NCI-H2029 (cell line): ENCODE data around the gene PM20D2.
"Not testable (repeated sequence)": the region's sequence is repeated elsewhere in the genome, so short reads cannot be mapped to it uniquely, and the experiment has no call there.

Experiments used
- DNase-seq: peaks from one replicate; lab custom pipeline; 2025; lab: John Stamatoyannopoulos, UW

The PM20D2 gene, protein sequence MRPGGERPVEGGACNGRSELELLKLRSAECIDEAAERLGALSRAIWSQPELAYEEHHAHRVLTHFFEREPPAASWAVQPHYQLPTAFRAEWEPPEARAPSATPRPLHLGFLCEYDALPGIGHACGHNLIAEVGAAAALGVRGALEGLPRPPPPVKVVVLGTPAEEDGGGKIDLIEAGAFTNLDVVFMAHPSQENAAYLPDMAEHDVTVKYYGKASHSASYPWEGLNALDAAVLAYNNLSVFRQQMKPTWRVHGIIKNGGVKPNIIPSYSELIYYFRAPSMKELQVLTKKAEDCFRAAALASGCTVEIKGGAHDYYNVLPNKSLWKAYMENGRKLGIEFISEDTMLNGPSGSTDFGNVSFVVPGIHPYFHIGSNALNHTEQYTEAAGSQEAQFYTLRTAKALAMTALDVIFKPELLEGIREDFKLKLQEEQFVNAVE

GRCh38 chr6:89145956-89146717 lies at the start of gene PM20D2:
Gene PM20D2 (plus strand): TSS chr6:89146055. CDS start chr6:89146145, 90 bp downstream.
- DNase-seq: peak; percentile 43

DNA sequence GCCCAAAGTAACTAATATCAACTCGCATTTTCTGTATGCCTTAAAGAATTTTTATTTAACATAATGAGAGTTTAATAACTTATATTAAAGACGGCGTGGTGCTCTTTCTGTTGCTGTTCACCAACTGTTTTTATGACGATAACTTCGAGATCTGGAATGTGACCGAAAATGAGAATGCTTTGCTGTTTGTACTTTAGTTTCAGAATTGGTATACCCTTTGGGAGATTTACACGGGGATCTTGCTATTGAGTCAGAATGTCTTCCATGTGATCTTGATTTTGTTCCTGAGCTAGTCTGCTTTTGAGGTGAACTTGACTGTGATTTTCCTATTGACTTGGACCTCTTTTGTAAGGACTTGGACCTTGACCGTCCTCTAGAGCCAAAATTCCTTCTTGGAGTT lies 47.4 kb upstream of the PM20D2 start:
- no peak for DNase-seq

DNA sequence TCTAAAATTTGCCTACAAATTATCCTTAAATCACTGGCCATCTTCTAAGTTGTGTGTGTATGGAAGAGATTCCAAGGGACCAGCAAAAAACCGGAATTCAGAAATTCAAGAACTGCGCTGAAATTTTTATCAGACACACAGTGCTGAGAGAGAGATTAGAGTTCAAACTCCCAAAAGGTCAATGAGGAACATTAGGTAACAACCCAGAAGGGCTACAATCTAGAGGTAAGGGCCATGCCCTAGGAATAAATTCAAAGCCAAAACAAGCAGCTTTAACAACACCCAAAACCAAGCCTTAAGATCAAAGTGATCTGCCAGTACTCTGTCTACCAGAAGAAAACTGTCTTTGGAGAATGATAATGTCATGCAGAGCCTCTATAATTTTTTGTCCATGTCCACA lies 45.7 kb upstream of the PM20D2 start:
- no peak for DNase-seq

DNA sequence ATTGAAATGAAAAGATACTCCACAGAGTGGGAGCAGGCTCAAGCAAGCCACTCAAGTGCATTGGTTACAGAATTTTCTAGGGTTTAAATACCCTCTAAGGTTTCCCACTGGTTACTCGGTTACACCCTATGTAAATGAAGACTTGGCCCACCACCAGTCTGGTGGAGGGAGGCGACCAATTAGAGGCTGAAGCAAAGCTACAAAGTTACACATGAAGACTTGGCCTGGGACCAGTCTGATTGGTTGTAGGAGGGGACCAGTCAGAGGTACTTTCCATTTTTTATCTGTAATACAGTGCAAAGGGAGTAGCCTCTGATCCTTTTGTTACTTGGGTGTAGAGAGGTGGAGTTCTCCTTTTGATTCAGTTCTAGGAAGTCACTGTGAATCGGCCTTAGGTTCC lies 35.6 kb upstream of the PM20D2 start:
- no peak for DNase-seq

DNA sequence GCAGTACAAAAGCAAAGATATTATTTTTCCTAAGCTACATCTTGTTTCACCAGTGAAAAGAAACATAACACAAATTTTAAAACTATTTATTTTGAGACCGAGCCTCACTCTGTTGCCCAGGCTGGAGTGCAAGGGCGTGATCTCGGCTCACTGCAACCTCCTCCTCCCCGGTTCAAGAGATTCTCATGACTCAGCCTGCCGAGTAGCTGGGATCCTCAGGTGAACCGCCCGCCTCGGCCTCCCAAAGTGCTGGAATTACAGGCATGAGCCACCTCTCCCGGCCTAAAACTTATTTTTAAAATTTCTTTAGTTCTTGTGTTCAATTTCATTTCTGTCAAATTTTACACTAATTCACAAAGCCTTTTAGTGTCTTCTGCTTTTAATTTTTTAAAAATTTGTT lies 33.9 kb upstream of the PM20D2 start:
- DNase-seq: no peak

DNA sequence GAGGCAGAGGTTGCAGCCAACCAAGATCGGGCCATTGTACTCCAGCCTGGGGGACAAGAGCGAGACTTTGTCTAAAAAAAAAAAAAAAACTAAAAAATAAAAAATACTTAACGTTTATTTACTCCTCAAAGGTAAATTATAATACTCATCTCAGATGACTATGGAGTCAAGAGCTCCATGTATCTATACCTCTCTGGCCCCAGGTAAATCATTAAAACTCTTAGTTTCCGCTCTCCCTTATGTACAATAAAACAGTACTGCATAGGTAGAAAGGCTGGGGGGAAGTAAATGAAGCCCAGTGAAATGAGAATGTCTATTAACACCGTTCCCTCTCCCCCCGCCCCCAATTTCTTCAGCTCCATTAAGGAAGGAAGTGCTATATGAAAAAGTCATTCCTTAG lies 29.2 kb upstream of the PM20D2 start:
- DNase-seq: no peak

- DNase-seq: no peak
Measured at GRCh38 chr6:89117211-89118108, 28.4 kb upstream of the PM20D2 start, which contains the start of gene SRSF12. Gene SRSF12 (minus strand): TSS chr6:89118071. CDS start chr6:89117887, 184 bp downstream.

DNA sequence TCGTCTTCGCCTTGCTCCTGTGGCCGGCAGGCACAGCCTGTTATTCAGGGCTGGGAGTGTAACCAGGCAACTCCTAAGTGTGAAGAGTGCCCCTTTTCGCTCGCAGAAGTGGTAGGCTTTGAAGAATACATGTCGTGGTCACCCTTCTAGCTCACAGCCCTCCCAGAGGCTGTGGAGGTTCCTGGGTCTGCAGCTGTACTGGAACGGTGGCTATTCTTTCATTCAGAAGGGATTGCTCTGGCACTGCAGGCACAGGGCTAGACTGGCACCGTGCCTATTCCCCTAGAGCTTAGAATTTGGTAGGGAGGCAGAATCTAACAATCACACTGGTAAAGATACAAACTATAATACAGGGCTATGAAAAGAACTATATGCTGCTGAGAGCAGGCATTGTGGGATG lies 26.9 kb upstream of the PM20D2 start:
- no peak for DNase-seq

DNA sequence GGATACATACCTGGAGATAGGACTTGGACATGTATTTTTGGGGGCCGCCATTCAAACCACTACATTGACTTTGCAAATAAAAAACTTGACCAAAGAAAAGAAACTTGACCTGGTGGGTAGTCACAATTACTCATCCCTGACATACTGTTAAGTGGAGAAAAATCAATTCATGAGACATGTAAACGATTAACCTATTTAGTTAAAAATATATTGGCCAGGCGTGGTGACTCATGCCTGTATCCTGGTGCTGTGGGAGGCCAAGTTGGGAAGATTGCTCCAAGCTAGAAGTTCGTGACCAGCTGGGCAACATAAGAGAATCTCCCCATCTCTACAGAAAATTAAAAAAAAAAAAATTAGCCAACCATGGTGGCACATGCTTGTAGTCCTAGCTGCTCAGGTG lies 25.5 kb upstream of the PM20D2 start:
- DNase-seq: no peak

GRCh38 chr6:89121934-89122333 lies 23.9 kb upstream of the PM20D2 start:
- DNase-seq: no peak

- peak; percentile 6 for DNase-seq
Measured at GRCh38 chr6:89122625-89123024, 23.2 kb upstream of the PM20D2 start.

- DNase-seq: not testable (repeated sequence)
Measured at GRCh38 chr6:89128256-89128671, 17.6 kb upstream of the PM20D2 start.

DNA sequence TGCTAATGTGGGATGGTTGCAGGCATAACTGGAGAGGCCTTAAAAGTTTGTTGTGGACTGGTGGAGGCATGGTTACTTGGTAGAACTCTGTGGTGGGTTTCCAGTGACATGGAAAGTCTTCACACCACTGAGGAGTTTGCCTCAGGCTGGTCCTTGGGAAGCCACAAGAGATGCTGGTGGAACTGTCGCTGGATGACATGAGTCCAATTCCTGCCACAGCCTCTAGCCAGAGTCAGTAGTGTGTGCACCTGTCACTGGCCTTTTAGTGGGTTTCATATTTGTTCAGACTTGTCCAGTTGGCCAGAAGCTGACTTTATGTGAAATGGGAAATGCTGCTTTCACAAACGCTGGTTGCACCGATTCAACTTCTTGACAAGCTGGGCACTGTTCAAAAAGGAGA lies 14.3 kb upstream of the PM20D2 start:
- no peak for DNase-seq

DNA sequence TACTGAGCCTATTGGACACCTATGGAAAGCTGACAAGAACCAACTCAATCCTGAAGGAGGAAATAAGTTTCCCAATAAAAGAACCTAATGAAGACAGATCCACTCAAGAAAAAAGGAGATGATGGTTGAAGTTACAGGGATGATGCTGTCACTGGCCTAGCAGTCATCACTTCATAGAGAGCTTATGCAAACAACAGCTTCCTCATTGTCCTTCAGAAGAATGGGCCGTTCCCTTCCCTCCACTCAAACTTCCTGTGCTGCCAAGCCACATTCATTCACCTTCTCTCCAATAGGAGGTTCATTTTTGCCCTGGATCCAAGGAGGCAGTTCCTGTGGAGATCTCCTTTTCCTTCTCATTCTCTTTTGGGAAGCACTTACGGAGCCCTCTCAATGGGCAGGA lies 13.8 kb upstream of the PM20D2 start:
- DNase-seq: peak; percentile 7

DNA sequence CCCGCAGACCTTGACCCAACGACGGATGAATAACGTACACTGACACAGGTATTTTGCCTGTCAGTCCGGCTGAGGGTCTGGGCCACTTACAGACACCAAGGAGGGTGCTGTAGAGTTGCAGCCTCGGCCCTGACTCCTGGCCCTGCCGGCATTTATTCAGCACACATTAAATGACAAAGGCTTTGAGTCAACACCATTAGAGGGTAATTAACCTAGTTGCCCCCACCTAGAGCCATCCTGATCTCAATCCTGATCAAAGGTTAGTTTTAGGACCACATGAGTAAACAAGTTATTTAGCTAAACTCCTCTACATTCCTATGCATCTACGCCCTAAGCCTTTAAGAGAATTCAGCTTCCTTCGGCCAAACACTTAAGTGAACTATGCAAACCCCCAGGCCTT lies 11.9 kb upstream of the PM20D2 start:
- DNase-seq: no peak

- DNase-seq: no peak
Measured at GRCh38 chr6:89134723-89135122, 11.1 kb upstream of the PM20D2 start.

- DNase-seq: peak; percentile 3
Measured at GRCh38 chr6:89138173-89138572, 7.7 kb upstream of the PM20D2 start.

DNA sequence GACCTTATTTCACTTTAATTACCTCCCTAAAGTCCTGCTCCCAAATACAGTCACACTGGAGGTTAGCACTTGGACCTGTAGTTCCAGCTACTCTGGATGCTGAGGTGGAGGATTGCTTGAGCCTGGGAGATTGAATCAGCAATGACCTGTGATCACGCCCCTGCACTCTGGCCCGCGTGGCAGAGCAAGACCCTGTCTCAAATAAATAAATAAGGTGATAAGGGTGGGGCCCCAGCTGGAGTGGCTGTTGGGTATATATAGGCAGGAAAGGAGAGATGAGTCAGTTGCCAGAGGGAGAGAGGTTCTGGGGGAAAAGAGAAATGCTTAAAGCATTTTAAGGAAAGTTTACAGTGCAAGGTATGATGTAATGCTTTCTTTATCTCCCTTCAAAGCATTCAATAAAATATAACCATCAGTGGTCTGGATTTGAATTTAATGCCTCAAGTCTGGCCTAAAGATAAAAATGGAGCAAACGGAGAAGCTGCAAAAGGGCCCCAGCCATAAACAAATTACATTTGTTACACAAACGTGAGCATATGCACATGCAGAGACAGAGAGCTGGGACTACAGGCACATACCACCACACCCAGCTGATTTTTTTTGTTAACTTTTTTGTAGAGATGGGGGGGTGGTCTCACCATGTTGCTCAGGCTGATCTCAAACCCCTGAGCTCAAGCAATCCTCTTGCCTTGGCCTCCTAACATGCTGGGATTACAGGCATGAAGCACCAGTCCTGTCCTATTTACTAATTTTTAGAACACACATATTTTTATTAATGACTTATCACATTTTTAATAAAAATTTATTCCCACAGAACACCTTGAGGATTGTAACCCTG lies 6.1 kb upstream of the PM20D2 start:
- no peak for DNase-seq

- no peak for DNase-seq
Measured at GRCh38 chr6:89140347-89141156, 5.3 kb upstream of the PM20D2 start.

DNA sequence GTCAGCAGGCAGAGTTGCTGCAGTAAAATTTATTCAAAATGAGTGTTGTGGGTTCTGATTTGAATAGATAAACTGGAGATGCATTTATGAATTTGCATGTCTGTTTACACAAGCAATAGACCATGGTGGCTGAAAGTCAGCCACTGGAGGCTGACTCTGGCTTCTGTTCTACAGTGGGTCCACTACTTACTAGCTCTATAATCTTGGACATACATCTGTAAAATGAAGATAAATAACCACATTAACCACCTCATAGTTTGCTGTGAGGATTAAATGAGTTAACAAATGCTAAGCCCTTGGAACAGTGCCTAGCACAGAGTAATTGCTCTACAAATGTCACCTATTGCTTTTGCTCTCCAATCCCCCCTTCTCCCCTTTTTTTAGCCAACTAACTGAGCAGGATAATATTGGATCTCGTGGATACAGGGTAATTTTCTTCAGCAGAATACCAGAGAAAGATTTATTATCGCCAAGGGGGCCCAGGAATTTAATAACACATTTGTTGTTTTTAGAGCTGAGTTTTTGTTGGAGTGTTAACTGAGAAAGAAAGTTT lies 1.4 kb upstream of the PM20D2 start:
- no peak for DNase-seq
